Mesenteric fat pad (tissue), 1 donor: ENCODE results near the gene ISG15. TPM values are rescaled to one million over a fixed set of nuclear protein-coding genes. Genes with fewer than 3 reads are reported as not detected.
"Not testable (repeated sequence)": the region's sequence is repeated elsewhere in the genome, so short reads cannot be mapped to it uniquely, and the experiment has no call there.

Source experiments
- DNase-seq: peaks from one replicate; pipeline ENCODE4 v3.0.0-alpha.2; 2020; ENCODE audit warnings: low spot score
- total RNA-seq: library from RNA; stranded (reverse); fragmentation: NEBNext Ultra II Directional; extraction: Animal tissue kit (Norgen Biotek cat#: 25700); gene quantifications from one replicate; pipeline ENCODE4 v1.2.1, GENCODE V29; 2021
- donor health status: DM: yes; HTN: yes; CAD: no.

ISG15 gene
- total RNA-seq, 1 donor from 2014 or later: 47.0 TPM

GRCh38 chr1:974687-975328 is 38.5 kb upstream of the ISG15 start:
- DNase-seq: no peak

DNA sequence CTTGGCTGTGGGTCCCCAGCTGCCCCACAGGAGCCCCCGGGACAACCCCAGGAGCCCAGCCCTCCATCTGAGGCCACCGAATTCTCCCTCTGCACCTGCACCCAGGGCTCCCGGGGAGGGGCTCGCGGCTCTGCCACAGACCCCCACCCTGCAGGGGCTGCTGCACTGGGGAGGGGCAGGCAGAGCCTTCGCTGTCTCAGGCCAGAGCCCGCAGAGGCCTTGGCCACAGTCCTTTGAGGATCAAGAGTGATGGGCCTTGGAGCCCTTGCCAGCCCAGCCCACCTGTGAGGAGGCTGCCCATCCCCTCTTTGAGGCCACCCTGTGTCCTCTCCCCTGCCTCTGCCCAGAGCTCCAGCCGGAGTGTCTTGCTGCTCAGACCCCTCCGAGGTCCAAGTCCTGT is 37.9 kb upstream of the ISG15 start:
- DNase-seq: no peak

DNA sequence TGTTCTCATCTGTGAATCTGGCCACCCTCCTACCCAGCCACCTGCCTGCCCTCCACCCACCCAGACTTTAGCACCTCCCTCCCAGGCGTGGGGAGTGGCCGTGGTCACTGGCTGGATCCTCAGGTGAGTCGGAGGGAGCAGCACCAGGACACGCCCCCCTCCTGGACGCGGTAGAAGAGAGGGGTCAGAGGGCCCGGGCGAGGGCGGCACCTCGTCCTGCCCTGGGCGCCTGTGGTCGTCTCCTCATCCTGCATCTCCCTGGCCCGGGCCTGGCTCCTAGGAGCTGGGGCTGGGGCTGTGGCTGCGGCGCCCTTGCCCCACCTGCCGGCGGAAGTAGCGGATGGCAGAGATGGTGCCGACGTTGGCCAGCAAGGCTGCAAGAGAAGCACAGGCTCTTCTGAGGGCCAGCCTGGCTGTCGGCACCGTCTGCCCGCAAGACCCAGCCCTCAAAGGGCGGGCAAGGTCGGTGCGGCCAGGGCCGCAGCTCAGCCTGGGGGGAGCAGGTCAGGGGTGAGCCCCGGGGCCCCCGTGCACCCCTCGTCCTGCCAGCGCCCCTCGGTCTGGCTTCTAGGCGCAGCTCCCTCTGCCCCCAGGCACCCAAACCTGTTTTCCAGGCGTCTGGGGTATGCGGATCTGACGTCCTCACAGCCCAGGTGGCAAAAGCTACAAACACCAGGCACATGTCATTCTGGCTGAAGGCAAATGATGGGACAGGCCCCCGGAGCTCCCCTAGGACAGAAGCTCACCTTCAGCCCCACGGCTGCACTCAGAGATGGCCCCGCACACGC is 37.2 kb upstream of the ISG15 start:
- DNase-seq: no peak

GRCh38 chr1:976791-977190 is 36.5 kb upstream of the ISG15 start:
- not testable (repeated sequence) for DNase-seq

DNA sequence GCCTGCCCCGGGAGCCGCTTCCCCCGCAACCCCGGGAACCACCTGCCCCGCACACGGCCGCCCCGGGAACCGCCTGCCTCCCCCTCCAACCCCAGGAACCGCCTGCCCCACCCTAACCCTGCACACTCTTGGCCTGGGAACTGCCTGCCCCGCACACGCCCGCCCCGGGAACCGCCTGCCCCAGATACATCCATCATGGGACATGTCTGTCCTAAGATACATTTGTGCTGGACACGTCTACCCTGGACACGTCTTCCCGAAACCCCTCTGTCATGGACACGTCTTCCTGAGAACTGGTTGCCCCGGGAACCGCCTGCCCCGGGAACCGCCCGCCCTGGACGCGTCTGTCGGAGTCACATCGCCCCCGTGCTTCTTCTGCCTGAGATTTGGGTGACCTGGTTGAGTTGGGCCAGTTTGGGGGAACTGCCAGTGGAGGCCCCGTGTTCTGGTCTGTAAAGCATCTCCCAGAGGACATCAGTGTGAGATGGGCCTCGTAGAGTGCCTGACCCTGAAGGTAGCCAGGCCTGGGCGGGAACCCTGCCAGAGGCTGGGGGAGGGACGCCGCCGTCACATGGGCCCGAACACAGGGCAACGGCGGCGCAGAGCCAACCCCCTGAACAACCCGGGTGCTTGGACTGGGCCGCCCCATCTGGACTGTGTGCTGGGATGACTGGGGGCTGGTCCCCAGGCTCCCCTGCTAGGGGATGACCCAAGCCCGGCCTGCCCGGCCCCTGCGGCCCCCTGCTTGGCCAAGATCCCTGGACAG is 35.0 kb upstream of the ISG15 start:
- DNase-seq: no peak

DNA sequence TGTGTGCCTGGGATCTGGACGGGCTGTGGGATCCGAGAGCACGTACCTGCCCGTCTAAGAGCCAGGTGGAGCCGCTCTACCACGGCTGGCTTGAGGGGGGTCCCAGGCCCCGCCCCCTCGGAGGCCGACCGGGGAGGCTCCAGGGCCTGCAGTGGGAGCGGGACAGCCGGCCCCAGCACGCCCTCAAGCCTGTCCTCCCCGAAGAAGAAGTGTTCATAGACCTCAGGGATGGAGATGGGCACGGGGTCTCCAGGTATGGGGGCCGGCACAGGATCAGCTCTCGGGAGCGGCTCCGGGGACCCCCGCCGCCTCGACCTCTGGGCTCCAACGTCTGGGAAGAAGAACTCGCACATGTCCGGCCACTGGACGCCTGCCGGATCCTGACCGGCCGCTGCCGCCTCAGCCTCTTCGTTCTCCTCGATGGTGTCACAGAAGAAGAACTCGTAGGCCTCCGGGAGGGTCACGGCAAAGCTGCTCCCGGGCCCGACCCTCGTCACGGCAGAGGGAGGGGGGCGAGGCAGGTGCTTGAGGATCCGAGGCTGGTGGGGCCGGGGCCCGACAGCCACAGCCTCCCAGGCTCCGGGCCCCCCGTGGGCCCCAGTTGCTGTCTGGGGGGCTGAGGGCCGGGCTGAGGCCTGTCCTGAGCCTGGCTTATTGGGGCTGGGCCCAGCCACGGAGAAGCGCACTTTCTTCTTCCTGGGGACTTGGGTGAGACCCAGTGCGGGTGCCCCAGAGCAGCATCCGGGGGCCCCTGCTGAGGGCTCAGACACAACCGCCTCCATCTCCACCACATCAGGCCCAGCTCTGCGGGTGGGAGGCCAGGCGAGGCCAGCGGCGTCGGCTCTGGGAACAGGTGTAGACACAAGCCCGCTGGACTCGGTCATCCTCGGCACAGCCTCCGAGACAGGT is 34.2 kb upstream of the ISG15 start:
- DNase-seq: no peak

GRCh38 chr1:979744-980072 is 33.6 kb upstream of the ISG15 start:
- DNase-seq: no peak

- DNase-seq: no peak
These were observed 33.1 kb upstream of the ISG15 start for GRCh38 chr1:980137-980571.

GRCh38 chr1:980602-981395 is 32.5 kb upstream of the ISG15 start:
- DNase-seq: no peak

DNA sequence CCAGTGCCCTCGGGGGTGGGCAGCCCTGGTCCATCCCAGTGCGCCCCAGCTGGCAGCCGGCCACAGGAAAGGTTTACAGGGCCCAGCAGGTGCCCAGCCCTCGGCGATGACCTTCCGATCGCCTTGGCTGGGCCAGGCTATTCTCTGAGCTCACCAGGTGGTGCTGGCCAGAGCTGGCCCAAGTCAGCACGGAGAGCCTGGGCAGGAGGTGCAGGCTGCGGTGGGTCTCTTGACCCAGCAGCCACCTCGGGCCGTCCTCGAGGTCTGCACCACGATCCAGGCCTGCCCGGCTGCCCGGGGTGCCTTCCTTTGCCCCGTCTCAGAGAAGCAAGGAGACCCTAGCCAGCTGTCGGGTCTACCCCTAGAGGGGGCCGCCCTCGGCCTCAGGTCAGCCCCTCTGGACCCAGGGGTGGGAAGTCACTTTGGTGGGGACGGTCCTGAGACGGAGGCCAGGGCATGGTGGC is 31.8 kb upstream of the ISG15 start:
- DNase-seq: no peak

DNA sequence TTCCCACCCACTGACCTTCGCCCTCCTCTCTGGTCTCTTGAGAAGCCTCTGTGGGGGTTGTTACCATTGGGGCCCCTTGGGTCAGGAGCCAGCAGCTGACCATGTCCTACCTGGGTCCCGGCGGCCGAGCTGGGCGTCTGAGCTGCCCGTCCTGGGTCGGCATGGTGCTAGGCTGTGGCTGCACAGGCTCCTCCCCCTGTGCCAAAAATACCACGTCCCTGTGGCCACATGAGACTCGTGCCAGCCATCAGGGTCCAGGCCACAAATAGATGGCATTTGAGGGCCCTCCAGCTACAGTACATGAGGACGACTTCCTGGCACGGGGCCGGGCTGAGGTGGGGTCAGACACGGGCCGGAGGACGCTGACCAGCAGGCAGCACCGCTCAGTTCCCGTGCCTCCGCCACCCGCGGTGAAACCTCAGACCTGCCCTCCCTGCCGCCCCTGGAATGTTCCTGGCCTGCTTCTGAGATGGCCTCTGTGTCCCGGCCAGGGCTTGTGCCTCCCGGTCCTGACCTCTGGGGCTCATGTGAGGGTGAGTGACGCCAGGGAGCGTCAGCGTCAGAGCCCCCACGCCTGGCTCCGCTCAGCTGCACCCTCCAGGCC is 31.2 kb upstream of the ISG15 start, which contains the start of gene PERM1:
TSS of gene PERM1 (minus strand) at position 139 of the 604 bp plus-strand sequence. CDS start 1,064 bp downstream, outside the sequence.
- DNase-seq: no peak

GRCh38 chr1:982765-983436 is 30.4 kb upstream of the ISG15 start:
- DNase-seq: no peak

GRCh38 chr1:983798-984475 is 29.4 kb upstream of the ISG15 start:
- DNase-seq: no peak

DNA sequence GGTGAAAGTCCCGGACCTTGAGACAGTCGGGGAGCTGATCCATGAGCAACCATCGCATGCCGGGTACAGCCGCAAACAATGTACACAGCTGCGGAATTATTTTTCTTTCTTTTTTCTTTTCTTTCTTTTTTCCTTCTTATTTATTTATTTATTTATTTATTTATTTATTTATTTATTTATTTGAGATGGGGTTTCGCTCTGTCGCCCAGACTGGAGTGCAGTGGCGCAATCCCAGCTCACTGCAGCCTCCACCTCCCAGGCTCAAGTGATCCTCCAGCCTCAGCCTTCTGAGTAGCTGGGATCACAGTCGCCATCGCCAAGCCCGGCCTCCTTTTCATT is 28.9 kb upstream of the ISG15 start:
- DNase-seq: no peak

DNA sequence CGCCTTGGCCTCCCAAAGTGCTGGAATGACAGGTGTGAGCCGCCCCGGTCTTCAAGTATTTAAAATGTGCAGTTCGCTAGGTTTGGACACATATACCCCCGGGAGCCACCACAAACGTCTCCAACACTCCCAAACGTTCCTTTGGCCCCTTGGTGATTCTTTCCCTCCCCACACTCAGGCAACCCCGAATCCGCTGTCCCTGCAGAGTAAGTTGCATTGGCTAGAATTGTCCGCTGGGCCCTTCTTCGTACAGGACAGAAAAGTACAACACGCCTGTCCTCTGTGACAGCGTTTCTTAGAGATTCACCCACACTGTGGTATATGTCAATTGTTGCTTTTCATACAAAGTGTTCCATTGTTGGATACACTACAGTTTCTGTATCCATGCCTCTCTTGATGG is 28.2 kb upstream of the ISG15 start:
- no peak for DNase-seq

GRCh38 chr1:988061-988460 is 25.2 kb upstream of the ISG15 start:
- DNase-seq: not testable (repeated sequence)

GRCh38 chr1:991275-991674 is 22.0 kb upstream of the ISG15 start:
- DNase-seq: not testable (repeated sequence)

GRCh38 chr1:991895-992294 is 21.4 kb upstream of the ISG15 start:
- no peak for DNase-seq

- no peak for DNase-seq
These were observed 20.9 kb upstream of the ISG15 start for GRCh38 chr1:992362-992761.
